ENCODE measurements around the gene GABRG2.

Gene GABRG2

GRCh38 chr5:162174358-162174974 lies 106.9 kb downstream of the GABRG2 start:
- ChIA-PET CTCF (interaction anchor here (0.9 kb wide), 1 partner anchor 14 kb away, joined by 5 read pairs; no protein-coding TSS in a partner anchor), POLR2A (no interaction called here)
- no peak for DNase-seq (ENCODE audit: extremely low spot score)
- no peak for TF ChIP-seq CTCF (IDR thresholded peaks at IDR 0.05; ENCODE audit: control extremely low read depth, extremely low read depth, low read depth, missing control alignments)

DNA sequence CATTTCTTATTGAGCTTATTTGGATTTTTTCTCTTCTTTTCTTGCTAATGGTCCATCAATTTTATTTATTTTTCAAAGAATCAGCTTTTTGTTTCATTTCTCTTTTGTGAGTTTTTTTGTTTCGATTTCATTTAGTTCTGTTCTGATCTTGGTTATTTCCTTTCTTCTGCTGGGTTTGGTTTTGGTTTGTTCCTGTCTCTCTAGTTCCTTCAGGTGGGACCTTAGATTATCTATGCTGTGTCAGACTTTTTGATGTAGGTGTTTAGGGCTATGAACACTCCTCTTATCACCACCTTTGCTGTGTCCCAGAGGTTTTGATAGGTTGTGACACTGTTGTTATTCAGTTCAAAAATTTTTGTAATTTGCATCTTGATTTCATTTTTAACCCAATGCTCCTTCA lies 119.8 kb downstream of the GABRG2 start:
- POLR2A ChIA-PET = no interaction called here
- TF ChIP-seq CTCF (IDR thresholded peaks at IDR 0.05; ENCODE audit: control extremely low read depth, extremely low read depth, low read depth, missing control alignments) = no peak
- CTCF ChIA-PET = no interaction called here
- DNase-seq (ENCODE audit: extremely low spot score) = no peak

GRCh38 chr5:162189719-162190118 lies 122.1 kb downstream of the GABRG2 start:
- TF ChIP-seq CTCF (IDR thresholded peaks at IDR 0.05; ENCODE audit: control extremely low read depth, extremely low read depth, low read depth, missing control alignments) = no peak
- DNase-seq (ENCODE audit: extremely low spot score) = no peak
- ChIA-PET CTCF (interaction anchor here (1.1 kb wide), 2 partner anchors 20 to 1219 kb away, joined by 3 to 4 read pairs; no protein-coding TSS in a partner anchor), POLR2A (no interaction called here)

DNA sequence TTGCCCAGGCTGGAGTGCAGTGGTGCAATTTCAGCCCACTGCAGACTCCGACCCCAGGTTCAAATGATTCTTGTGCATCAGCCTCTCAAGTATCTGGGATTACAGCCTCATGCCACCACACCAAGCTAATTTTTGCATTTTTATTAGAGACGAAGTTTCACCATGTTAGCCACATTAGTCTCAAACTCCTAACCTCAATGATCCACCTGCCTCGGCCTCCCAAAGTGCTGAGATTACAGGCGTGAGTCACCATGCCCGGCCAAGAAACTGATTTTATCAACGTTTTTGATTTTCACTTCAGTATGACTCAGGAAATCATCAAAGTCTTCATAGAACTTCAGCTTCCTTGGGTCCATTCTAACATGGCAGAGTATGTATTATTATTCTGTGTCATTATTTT lies 125.4 kb downstream of the GABRG2 start:
- no peak for DNase-seq (ENCODE audit: extremely low spot score)
- TF ChIP-seq CTCF (IDR thresholded peaks at IDR 0.05; ENCODE audit: control extremely low read depth, extremely low read depth, low read depth, missing control alignments) = no peak
- POLR2A ChIA-PET = no interaction called here
- CTCF ChIA-PET = interaction anchor here (1.0 kb wide), 1 partner anchor 48 kb away, joined by 3 read pairs; no protein-coding TSS in a partner anchor

GRCh38 chr5:162196351-162196750 lies 128.8 kb downstream of the GABRG2 start:
- TF ChIP-seq CTCF (IDR thresholded peaks at IDR 0.05; ENCODE audit: control extremely low read depth, extremely low read depth, low read depth, missing control alignments) = no peak
- POLR2A ChIA-PET = no interaction called here
- CTCF ChIA-PET = no interaction called here
- no peak for DNase-seq (ENCODE audit: extremely low spot score)

- DNase-seq (ENCODE audit: extremely low spot score) = no peak
- ChIA-PET POLR2A (no interaction called here), CTCF (interaction anchor here (0.6 kb wide), 1 partner anchor 14 kb away, joined by 3 read pairs; no protein-coding TSS in a partner anchor)
- no peak for TF ChIP-seq CTCF (IDR thresholded peaks at IDR 0.05; ENCODE audit: control extremely low read depth, extremely low read depth, low read depth, missing control alignments)
These were observed 134.8 kb downstream of the GABRG2 start for GRCh38 chr5:162202285-162202880.

Measured in GM10248 (cell line).